Kidney (tissue), 14 donors: ENCODE data around the gene SDK1. TPM values are rescaled to one million over a fixed set of nuclear protein-coding genes. Genes with fewer than 3 reads are reported as not detected.

Source experiments
- DNase-seq, 5 donors: peaks; one replicate each; pipeline ENCODE4 v3.0.0-alpha.2; 2013 to 2020
- FAIRE-seq: peaks from 2 replicates; lab custom pipeline; 2012; peaks lifted over from hg19 to GRCh38; lab: Jason Lieb, UNC
- H3K27ac ChIP-seq, 2 donors: one replicate each; pipeline ENCODE4 v1.7.0; 2013; ENCODE audit warnings: low read depth in 2 of 2, low read length in 2 of 2, inconsistent platforms in 1 of 2
- H3K27me3 ChIP-seq: one replicate; pipeline ENCODE4 v1.7.1; 2013; ENCODE audit warnings: low read length, inconsistent platforms; ENCODE audit not compliant: control insufficient read depth, insufficient read depth
- H3K36me3 ChIP-seq, 3 donors: one replicate each; pipeline versions ENCODE4 v1.7.0 to v1.7.1; 2013; ENCODE audit warnings: low read length in 3 of 3, control low read depth in 1 of 3, inconsistent platforms in 1 of 3; ENCODE audit not compliant: insufficient read depth in 3 of 3, control insufficient read depth in 2 of 3
- H3K4me1 ChIP-seq, 3 donors: one replicate each; pipeline versions ENCODE4 v1.7.0 to v1.7.1; 2013; ENCODE audit warnings: low read length in 3 of 3, inconsistent platforms in 1 of 3, low read depth in 1 of 3; ENCODE audit not compliant: control insufficient read depth in 2 of 3, insufficient read depth in 2 of 3
- H3K4me3 ChIP-seq, 3 donors: one replicate each; pipeline versions ENCODE4 v1.7.0 to v1.8.1; 2013; ENCODE audit warnings: low read length in 3 of 3, control low read depth in 1 of 3, inconsistent platforms in 1 of 3
- H3K9ac ChIP-seq, 3 donors: one replicate each; pipeline versions ENCODE4 v1.7.0 to v1.7.1; 2013; ENCODE audit warnings: low read length in 3 of 3, control low read depth in 1 of 3, inconsistent platforms in 1 of 3
- H3K9me3 ChIP-seq, 3 donors: one replicate each; pipeline versions ENCODE4 v1.7.0 to v1.7.1; 2013; ENCODE audit warnings: low read length in 3 of 3, control low read depth in 1 of 3, inconsistent platforms in 1 of 3; ENCODE audit not compliant: control insufficient read depth in 2 of 3, insufficient read depth in 1 of 3
- CTCF ChIP-seq: IDR thresholded peaks from 3 replicates; pipeline ENCODE4 v1.5.1; 2012; ENCODE audit warnings: mild to moderate bottlenecking, moderate library complexity, borderline replicate concordance; ENCODE audit not compliant: insufficient read depth; ENCODE audit errors: extremely low read depth
- intact Hi-C: fragments of 100-400 bp; cut with DNase I; formaldehyde crosslinking; loops from one replicate; pipeline ENCODE4 v1.11.1; 2022
- polyA plus RNA-seq: library from polyadenylated mRNA; stranded (reverse); fragments of 350-450 nt; fragmentation: Illumina TruSeq; extraction: RNeasy Lipid Tissue Mini Kit (QIAGEN cat#74804); gene quantifications from one replicate; pipeline ENCODE4 v1.2.3, GENCODE V29; 2014; ENCODE audit warnings: low read depth, low replicate concordance; ENCODE audit not compliant: insufficient read depth
- total RNA-seq: library from RNA; stranded (reverse); fragmentation: NEBNext Ultra II Directional; extraction: Animal tissue kit (Norgen Biotek cat#: 25700); gene quantifications from one replicate; pipeline ENCODE4 v1.2.1, GENCODE V29; 2021
- donor health status: control.
- donor health status: control.
- donor health status: control.
- donor health status: control.
- donor health status: control.
- donor health status: DM: yes; HTN: yes; CAD: no.
- donor health status: Normal renal cell carcinoma (clear cell type).

SDK1 gene
- total and polyA plus RNA-seq, 2 donors from 2014 or later, result 2.0 to 38.3 TPM

- Histone ChIP-seq H3K27ac (no peak overlapping the region), H3K4me1 (no peaks in the 10 kb centered on the region), H3K9ac (no peak overlapping the region), H3K36me3 (no peaks in the 10 kb centered on the region), H3K4me3 (no peak overlapping the region), H3K9me3 (peaks cover 0 to 6% (median 0%) of the 10 kb centered on the region in 3 donors), H3K27me3 (no peaks in the 10 kb centered on the region)
- DNase-seq (no peak), FAIRE-seq (no peak)
- TF ChIP-seq CTCF, result no peak
- intact Hi-C loops, result no loop called here
Measured at GRCh38 chr7:3616306-3616705, 315.3 kb downstream of the SDK1 start.

- no peak overlapping the region for H3K4me3 ChIP-seq
- no peak for TF ChIP-seq CTCF
- intact Hi-C loops, result no loop called here
- no peaks in the 10 kb centered on the region for H3K4me1 ChIP-seq
- peaks cover 0 to 12% (median 0%) of the 10 kb centered on the region in 3 donors for H3K9me3 ChIP-seq
- H3K36me3 ChIP-seq, result no peaks in the 10 kb centered on the region
- H3K9ac ChIP-seq, result no peak overlapping the region
- H3K27me3 ChIP-seq, result no peaks in the 10 kb centered on the region
- no peak for DNase-seq
- FAIRE-seq, result no peak
- H3K27ac ChIP-seq, result no peak overlapping the region
Measured at GRCh38 chr7:3630081-3630480, 329.0 kb downstream of the SDK1 start.

- FAIRE-seq (no peak), DNase-seq (no peak)
- H3K36me3 ChIP-seq, result no peaks in the 10 kb centered on the region
- H3K27me3 ChIP-seq, result no peaks in the 10 kb centered on the region
- no peak overlapping the region for H3K27ac ChIP-seq
- peaks cover 0 to 11% (median 0%) of the 10 kb centered on the region in 3 donors for H3K9me3 ChIP-seq
- intact Hi-C loops, result no loop called here
- no peak overlapping the region for H3K4me3 ChIP-seq
- H3K4me1 ChIP-seq, result no peaks in the 10 kb centered on the region
- no peak overlapping the region for H3K9ac ChIP-seq
- no peak for TF ChIP-seq CTCF
Measured at GRCh38 chr7:3634396-3634795, 333.3 kb downstream of the SDK1 start.
